ENCODE results near the gene ZNF3.

ZNF3 gene

DNA sequence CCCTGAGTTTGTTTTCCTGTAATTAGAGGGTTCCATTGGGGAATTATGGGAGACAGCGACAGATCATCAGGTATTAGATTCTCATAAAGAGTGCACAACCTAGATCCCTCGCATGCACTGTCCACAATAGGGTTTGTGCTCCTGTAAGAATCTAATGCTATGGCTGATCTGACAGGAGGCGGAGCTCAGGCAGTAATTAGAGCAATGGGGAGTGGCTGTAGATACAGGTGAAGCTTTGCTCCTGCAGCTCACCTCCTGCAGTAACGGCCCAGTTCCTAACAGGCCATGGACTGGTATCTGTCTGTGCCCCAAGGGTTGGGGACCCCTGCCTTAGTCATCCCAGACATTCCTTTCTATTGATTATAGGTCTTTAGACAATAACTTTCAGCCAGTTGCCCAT, 32.8 kb downstream of the ZNF3 start:
- no peak for DNase-seq

DNA sequence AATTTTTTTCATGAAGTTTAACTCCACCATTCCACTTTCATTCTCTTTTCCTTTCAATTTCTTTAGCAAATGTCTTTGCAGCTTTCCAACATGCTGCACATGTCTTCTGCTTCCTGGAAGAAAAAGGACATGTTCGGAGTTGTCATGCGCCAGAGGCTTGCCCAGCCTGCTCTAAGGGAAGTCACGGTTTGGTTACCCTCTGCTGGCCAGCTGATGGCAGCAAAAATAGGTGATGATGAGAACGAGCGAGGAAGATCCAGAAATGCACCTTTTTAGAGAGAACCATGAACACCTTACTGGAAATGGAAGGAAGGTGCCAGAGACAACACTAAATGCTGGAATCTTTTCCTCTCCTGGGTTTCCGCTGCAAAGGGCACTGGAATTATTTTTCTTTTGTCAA, 36.8 kb downstream of the ZNF3 start:
- no peak for DNase-seq

DNA sequence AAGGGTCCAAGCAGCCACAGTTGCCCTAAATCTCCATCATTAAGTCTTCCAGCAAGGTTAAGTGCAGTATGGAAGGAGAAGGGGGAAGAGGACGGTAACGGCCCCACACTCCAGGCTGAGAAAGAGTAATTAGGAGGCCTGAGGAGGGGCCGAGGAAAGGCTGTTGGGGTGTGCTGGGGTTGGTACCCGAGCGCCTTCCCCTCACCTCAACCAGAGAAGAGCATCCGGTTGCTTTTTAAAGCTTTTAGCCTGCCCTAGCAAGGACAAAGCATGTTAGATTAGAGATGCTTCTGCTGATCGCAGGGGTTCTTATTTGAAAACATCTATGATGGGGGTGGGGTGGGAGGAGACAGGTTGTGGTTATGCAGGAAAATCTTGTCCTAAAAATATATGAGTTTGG, 40.9 kb downstream of the ZNF3 start:
- no peak for DNase-seq

DNA sequence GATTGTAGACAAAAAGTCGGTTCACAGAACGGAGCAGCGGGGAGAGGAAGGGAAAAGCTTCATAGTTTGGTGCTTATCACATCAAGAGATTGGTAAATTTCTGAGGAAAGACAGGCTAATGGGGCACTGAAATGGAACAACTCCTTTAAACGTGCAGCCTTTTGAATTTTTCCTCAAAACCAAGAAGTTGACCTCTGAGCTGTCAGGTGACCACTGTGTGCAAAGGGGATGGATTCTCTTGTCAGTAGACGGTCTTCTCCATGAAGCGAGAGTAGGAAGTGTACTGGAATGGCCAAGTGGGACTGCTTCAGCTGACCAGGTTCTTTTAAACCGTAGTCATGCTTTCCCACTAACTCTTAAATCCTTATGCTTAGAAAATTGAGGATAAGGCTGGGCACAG, 43.2 kb downstream of the ZNF3 start:
- no peak for DNase-seq

DNA sequence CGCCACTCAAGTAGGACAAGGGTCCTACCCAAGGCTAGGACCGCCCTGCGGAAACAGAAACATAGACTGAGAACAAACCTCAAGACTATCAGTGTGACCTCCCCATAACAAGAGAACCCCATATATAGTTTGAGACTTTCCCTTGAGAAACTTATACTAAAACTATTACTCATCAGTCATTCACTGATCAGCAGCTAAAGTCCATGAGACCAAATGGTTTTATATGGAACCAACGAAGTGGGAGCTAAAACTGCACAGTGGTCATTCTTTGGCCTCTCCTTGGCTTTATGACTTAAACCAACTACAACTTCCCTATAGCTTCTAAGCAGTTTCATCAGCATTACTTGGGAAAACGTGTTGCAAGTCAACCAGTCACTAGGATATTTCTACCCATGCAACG, 45.6 kb downstream of the ZNF3 start:
- no peak for DNase-seq

DNA sequence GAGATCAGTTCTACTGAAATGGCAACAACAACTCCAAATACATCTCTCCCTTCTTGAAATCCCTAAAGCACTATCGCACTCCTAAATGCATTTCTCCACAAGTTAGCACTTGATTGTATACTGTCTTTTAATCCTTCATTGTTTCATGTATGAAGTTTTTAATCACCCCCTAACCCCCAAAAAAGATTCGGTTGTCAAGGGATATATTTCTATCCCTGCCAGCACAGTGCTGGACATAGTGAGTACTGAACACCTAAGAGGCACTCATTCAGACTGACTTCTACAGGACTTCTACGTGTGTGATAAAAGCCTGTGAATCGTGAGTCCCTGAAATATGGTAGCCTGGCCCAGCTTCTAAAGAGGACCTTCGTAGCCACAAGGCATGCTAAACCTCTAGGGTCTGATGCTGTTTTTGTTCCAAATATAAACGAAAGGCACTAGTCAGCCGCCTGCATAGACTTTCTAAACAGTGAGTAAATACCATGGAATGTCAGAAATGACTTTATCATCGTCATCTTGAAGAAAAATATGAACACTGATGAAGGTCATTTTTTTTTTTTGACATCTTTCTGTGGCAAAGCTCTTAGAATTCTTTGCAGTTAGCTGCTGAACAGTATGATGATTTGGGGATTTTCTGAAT, 46.5 kb downstream of the ZNF3 start:
- no peak for DNase-seq

DNA sequence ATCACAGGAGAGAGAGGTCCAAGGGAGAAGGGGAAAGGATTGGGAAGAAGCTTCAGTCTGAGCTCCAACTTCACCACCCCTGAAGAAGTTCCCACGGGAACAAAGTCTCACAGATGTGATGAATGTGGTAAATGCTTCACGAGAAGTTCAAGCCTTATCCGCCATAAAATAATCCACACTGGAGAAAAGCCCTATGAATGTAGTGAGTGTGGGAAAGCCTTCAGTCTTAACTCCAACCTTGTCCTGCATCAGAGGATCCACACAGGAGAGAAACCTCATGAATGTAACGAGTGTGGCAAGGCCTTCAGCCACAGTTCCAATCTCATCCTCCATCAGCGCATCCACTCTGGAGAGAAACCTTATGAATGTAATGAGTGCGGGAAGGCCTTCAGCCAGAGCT, 48.0 kb downstream of the ZNF3 start:
- DNase-seq, result no peak

DNA sequence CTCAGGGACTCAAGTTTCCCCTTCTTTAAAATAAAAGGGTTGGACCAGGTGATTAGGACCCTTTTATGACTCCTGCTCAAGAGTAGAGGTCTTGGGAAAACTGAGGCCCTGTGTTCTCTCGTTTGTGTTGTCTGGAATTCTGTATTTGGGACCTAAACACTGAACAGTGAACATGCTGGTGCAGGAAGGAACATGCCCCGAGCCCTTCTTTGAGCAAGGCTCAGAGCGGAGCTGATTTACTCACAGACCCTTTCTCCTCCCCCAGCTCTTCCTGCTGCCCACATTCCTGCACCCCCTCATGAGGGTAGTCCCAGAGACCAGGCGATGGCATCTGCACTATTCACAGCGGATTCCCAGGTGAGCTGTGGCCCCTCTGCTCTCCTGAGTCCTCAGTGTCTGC, 51.9 kb downstream of the ZNF3 start:
- no peak for DNase-seq

DNA sequence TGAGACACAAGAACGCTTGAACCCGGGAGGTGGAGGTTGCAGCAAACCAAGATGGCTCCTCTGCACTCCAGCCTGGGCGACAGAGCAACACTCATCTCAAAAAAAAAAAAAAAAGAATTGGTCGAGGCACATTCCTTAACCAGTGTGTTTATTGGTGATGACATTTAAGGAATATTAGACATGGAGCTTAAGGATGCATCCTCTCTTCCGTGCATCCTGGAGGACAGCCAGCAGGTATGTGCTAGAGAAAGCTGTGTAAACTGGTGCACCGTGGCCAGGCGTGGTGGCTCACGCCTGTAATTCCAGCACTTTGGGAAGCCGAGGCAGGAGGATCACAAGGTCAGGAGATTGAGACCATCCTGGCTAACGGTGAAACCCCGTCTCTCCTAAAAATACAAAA, 54.3 kb downstream of the ZNF3 start:
- no peak for DNase-seq

DNA sequence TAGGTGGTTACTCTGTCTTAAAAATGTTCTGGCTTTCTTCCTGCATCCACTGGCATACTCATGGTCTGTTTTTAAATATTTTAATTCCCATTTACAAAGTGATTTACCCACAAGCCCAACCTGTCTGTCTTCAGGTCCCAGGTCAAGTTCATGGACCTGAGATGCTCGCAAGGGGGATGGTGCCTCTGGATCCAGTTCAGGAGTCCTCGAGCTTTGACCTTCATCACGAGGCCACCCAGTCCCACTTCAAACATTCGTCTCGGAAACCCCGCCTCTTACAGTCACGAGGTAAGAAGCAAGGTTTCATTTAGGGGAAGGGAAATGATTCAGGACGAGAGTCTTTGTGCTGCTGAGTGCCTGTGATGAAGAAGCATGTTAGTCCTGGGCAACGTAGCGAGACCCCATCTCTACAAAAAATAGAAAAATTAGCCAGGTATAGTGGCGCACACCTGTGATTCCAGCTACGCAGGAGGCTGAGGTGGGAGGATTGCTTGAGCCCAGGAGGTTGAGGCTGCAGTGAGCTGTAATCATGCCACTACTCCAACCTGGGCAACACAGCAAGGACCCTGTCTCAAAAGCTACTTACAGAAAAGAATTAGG, 57.4 kb downstream of the ZNF3 start:
- DNase-seq, result no peak

DNA sequence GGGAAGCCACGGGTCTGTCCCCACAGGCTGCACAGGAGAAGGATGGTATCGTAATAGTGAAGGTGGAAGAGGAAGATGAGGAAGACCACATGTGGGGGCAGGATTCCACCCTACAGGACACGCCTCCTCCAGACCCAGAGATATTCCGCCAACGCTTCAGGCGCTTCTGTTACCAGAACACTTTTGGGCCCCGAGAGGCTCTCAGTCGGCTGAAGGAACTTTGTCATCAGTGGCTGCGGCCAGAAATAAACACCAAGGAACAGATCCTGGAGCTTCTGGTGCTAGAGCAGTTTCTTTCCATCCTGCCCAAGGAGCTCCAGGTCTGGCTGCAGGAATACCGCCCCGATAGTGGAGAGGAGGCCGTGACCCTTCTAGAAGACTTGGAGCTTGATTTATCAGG, 58.0 kb downstream of the ZNF3 start:
- no peak for DNase-seq

DNA sequence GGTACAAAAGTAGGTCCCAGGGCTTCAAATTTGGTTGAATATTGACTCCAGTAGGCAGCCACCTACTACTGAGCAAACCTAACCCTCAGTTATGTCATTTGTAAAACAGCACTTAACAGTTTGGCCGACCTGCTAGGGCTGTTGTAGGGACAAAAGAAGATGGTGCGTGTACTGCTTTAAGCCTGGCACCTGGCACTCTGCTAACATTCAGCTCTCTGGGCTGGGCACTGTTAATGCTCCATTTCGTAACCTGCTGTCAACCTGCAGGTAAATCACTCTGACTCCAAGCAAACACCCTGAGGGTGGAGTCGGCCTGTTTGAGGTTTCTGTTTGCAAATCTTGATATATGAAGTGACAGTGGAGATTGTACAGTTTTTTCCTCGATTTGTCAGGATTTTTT, 58.9 kb downstream of the ZNF3 start:
- no peak for DNase-seq

DNA sequence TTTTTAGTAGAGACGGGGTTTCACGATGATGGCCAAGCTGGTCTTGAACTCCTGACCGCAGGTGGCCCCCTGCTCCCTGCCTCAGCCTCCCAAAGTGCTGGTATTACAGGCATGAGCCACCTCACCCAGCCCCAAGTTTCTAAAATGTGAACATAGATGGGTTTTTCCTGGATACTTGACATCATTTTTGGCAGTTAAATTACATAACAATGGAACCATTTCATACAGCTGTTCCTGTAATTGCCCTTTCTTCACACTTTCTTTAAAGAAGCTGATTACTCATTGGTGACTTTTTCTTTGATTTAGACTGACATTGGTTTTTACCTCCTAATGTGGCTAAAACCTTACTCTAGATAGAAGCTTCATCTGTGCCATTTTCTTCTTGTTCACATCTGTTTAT, 60.2 kb downstream of the ZNF3 start:
- DNase-seq, result no peak
